ENCODE measurements around the gene C15orf61. TPM values are rescaled to one million over a fixed set of nuclear protein-coding genes. Genes with fewer than 3 reads are reported as not detected.

C15orf61 gene
- total and polyA plus RNA-seq, 5 donors = 5.9 to 11.1 (median 10.2) TPM

DNA sequence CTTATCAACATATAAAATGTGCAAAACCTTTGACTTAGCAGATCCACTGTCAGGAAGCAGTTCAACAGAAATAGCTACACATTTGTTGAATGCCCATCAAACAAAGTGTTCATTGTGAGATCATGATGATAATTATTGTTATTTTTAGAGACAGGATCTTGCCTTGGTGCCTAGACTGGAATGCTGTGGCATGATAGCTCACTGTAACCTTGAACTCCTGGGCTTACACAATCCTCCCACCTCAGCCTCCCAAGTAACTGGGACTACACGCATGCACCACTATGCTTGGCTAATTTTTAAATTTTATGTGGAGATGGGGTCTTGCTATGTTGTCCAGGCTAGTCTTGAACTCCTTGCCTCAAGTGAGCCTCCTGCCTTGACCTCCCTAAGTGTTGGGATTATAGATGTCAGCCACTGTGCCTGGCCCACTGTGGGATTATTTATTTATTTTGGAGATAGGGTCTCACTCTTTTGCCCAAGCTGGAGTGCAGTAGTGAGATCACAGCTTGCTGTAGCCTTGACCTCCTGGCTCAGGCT is 30.3 kb downstream of the C15orf61 start:
- WGBS = 94% methylated on average over 1 of the region's 1 CpG
- H3K4me1 ChIP-seq (ENCODE audit: control insufficient read depth, insufficient read depth, low read length) = peaks cover 3% of the 10 kb centered on the region
- no peak for ATAC-seq
- intact Hi-C loops (cut with DNase I) = no loop called here
- H3K27me3 ChIP-seq (ENCODE audit: control insufficient read depth, insufficient read depth) = no peaks in the 10 kb centered on the region
- H3K27ac ChIP-seq (ENCODE audit: low read length) = no peak overlapping the region
- no peak overlapping the region for H3K4me3 ChIP-seq (ENCODE audit: low read length)
- DNase-seq = no peak
- no peaks in the 10 kb centered on the region for H3K9me3 ChIP-seq (ENCODE audit: control insufficient read depth, low read length)

DNA sequence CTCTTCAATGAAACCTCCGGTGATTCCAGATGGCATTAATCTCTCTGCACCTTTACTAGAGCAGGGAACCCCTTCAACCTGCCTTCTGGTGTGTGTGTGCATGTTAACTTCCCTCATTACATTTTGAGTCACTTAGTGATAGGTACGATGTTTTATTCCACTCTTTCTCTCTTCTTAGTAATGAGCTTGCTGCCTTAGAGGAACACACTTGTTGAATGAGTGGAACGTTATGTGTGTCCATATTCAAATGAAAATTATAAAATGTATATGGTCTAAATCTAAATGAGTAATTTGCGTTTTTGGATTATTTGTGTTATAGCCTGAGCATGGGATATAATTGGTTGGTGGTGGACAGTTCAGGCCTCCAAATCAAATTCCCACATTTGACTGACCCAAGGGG is 33.6 kb downstream of the C15orf61 start:
- H3K9me3 ChIP-seq (ENCODE audit: control insufficient read depth, low read length) = no peaks in the 10 kb centered on the region
- H3K4me3 ChIP-seq (ENCODE audit: low read length) = no peak overlapping the region
- ATAC-seq = no peak
- intact Hi-C loops (cut with DNase I) = no loop called here
- 92% methylated on average over 4 of the region's 4 CpGs for WGBS
- H3K27me3 ChIP-seq (ENCODE audit: control insufficient read depth, insufficient read depth) = no peaks in the 10 kb centered on the region
- no peak for DNase-seq
- no peak overlapping the region for H3K27ac ChIP-seq (ENCODE audit: low read length)
- peaks cover 3% of the 10 kb centered on the region for H3K4me1 ChIP-seq (ENCODE audit: control insufficient read depth, insufficient read depth, low read length)

DNA sequence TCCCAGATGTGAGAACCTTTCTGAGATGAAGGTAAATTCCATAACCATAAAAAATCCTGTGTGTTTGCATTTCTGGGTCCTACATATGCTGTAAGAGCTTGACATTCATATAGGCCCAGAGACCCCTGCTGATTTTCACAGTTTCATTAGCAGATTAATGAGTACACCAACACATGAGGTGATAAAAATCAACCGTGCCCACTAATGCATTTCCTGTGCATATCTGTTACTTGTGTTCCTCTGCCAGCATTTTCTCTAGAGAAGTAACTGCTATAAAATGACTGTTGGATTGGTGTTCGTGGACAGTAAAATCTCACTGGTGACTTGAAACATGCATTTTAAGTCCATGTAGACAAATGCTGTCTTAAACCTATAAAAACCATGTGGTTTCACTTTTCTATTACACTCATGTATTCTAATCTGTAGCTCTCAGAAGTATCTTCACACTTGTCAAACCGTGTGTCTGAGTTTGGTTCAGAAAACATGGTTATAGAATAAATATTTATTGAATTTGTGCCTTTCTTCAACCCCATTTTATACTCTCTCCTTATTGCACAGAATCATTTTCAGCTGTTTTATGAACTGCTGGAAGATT is 36.1 kb downstream of the C15orf61 start:
- 81% methylated on average over 3 of the region's 3 CpGs for WGBS
- intact Hi-C loops (cut with DNase I) = no loop called here

GRCh38 chr15:67558502-67558901 is 37.6 kb downstream of the C15orf61 start:
- no peaks in the 10 kb centered on the region for H3K9me3 ChIP-seq (ENCODE audit: control insufficient read depth, low read length)
- no peak overlapping the region for H3K4me3 ChIP-seq (ENCODE audit: low read length)
- ATAC-seq (no peak), DNase-seq (no peak)
- intact Hi-C loops (cut with DNase I) = no loop called here
- H3K27me3 ChIP-seq (ENCODE audit: control insufficient read depth, insufficient read depth) = no peaks in the 10 kb centered on the region
- H3K4me1 ChIP-seq (ENCODE audit: control insufficient read depth, insufficient read depth, low read length) = peaks cover 2% of the 10 kb centered on the region
- H3K27ac ChIP-seq (ENCODE audit: low read length) = no peak overlapping the region
- 92% methylated on average over 4 of the region's 4 CpGs for WGBS

More for the DNA sequence above, 36.1 kb downstream of the C15orf61 start:
- ATAC-seq (no peak), DNase-seq (no peak)
- Histone ChIP-seq H3K27ac (ENCODE audit: low read length) (no peak overlapping the region), H3K9me3 (ENCODE audit: control insufficient read depth, low read length) (no peaks in the 10 kb centered on the region), H3K27me3 (ENCODE audit: control insufficient read depth, insufficient read depth) (no peaks in the 10 kb centered on the region), H3K4me3 (ENCODE audit: low read length) (no peak overlapping the region), H3K4me1 (ENCODE audit: control insufficient read depth, insufficient read depth, low read length) (peaks cover 2% of the 10 kb centered on the region)

DNA sequence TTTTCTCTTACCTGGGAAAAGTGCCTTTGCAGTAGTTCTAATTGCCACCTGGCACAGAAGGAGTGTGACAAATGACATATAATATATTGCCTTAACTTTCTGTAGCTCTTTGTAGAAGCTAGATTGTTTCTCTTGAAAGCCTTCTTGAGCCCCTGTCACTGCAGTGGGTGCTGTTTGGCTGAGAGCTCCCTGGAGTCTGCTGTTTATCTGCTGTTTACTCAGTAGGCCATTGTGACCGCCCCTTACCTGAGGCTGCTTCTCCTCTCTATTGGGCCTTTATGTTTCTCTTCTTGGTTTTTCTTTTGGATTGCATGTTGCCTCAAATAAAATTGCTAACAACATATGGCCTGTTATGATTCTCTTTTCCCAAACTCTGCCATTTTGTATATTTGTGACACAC is 38.2 kb downstream of the C15orf61 start:
- DNase-seq = no peak
- Histone ChIP-seq H3K27me3 (ENCODE audit: control insufficient read depth, insufficient read depth) (no peaks in the 10 kb centered on the region), H3K4me1 (ENCODE audit: control insufficient read depth, insufficient read depth, low read length) (peaks cover 2% of the 10 kb centered on the region), H3K4me3 (ENCODE audit: low read length) (no peak overlapping the region), H3K9me3 (ENCODE audit: control insufficient read depth, low read length) (no peaks in the 10 kb centered on the region), H3K27ac (ENCODE audit: low read length) (no peak overlapping the region)
- WGBS = 98% methylated on average over 1 of the region's 1 CpG
- ATAC-seq = no peak
- intact Hi-C loops (cut with DNase I) = no loop called here

DNA sequence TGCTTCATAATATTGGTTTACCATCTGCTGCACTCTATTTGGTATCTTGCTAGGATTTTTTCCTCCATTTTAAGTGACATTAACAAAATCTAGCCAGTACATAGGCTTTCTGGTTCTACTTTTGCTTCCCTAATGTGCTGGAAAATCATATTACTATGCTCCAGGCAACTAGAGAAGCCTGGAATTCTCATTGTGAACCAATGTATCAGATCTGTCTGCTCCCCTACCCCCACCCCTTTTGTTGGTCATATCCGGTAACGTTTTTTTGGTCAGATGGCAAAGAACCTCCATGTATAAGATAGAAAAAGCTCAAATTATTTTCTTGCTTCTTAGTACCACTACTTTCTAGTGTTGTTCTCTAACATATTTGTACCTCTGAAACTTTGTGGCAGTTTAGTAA is 38.6 kb downstream of the C15orf61 start:
- intact Hi-C loops (cut with DNase I) = no loop called here
- H3K4me3 ChIP-seq (ENCODE audit: low read length) = no peak overlapping the region
- no peaks in the 10 kb centered on the region for H3K27me3 ChIP-seq (ENCODE audit: control insufficient read depth, insufficient read depth)
- H3K9me3 ChIP-seq (ENCODE audit: control insufficient read depth, low read length) = no peaks in the 10 kb centered on the region
- ATAC-seq (no peak), DNase-seq (no peak)
- H3K27ac ChIP-seq (ENCODE audit: low read length) = no peak overlapping the region
- H3K4me1 ChIP-seq (ENCODE audit: control insufficient read depth, insufficient read depth, low read length) = peaks cover 2% of the 10 kb centered on the region
- WGBS = over 99% methylated on average over 2 of the region's 2 CpGs

- no peak for ATAC-seq
- 91% methylated on average over 1 of the region's 1 CpG for WGBS
- intact Hi-C loops (cut with DNase I) = no loop called here
- Histone ChIP-seq H3K27ac (ENCODE audit: low read length) (no peak overlapping the region), H3K4me3 (ENCODE audit: low read length) (no peak overlapping the region), H3K9me3 (ENCODE audit: control insufficient read depth, low read length) (no peaks in the 10 kb centered on the region), H3K27me3 (ENCODE audit: control insufficient read depth, insufficient read depth) (no peaks in the 10 kb centered on the region), H3K4me1 (ENCODE audit: control insufficient read depth, insufficient read depth, low read length) (no peaks in the 10 kb centered on the region)
- no peak for DNase-seq
Measured at GRCh38 chr15:67560320-67560719, 39.4 kb downstream of the C15orf61 start.

- Histone ChIP-seq H3K4me3 (ENCODE audit: low read length) (no peak overlapping the region), H3K27ac (ENCODE audit: low read length) (no peak overlapping the region), H3K4me1 (ENCODE audit: control insufficient read depth, insufficient read depth, low read length) (no peaks in the 10 kb centered on the region), H3K27me3 (ENCODE audit: control insufficient read depth, insufficient read depth) (no peaks in the 10 kb centered on the region), H3K9me3 (ENCODE audit: control insufficient read depth, low read length) (no peaks in the 10 kb centered on the region)
- no peak for DNase-seq
- intact Hi-C loops (cut with DNase I) = no loop called here
- 96% methylated on average over 5 of the region's 5 CpGs for WGBS
- no peak for ATAC-seq
Measured at GRCh38 chr15:67563092-67563491, 42.2 kb downstream of the C15orf61 start.

DNA sequence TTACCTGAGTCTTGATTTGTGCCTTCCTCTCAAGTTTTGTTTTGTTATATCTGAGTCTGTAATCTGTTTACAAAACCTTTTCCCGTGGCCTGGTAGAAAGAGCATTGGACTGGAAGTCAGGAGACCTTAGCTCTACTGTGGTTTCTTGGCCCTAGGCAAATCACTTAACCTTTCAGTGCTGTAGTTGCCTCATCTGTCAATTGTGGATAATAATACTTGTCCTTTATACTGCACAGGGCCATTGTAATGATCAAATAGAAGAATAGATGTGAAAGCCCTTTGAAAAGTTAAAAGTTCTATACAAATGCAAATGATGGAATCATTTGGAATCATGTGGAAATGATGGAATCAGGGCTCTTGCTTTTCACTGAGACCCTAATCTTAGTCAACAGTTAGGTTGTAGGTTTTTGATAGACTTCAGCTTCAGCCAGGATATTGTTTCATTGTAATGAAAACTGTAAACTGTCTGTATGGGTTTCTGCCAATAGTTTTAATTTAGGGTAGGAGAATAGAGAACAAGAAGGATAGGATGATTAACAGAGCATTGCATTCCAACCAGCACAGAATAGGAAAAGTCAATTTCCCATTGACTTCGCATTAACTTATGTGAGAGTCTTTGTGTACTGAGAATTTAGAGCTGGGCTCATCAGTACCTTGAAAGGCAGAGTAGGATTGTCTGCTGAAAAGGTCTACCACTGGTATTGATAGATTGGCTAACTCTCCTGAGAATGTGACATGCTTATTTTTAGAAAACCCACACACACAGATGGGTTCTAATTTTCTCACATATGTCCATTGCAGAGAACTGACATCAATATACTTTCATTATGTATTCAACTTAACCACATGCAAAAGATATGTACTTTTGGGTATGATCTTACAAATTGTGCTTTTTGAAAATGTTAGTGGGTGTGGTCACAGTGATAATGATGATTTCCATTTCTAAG is 43.4 kb downstream of the C15orf61 start:
- 90% methylated on average over 2 of the region's 2 CpGs for WGBS

GRCh38 chr15:67564968-67565345 is 44.0 kb downstream of the C15orf61 start:
- H3K4me1 ChIP-seq (ENCODE audit: control insufficient read depth, insufficient read depth, low read length) = no peaks in the 10 kb centered on the region
- intact Hi-C loops (cut with DNase I) = no loop called here
- H3K4me3 ChIP-seq (ENCODE audit: low read length) = no peak overlapping the region
- no peaks in the 10 kb centered on the region for H3K9me3 ChIP-seq (ENCODE audit: control insufficient read depth, low read length)
- no peak overlapping the region for H3K27ac ChIP-seq (ENCODE audit: low read length)
- DNase-seq (no peak), ATAC-seq (no peak)
- no peaks in the 10 kb centered on the region for H3K27me3 ChIP-seq (ENCODE audit: control insufficient read depth, insufficient read depth)
- 88% methylated on average over 3 of the region's 3 CpGs for WGBS

More for the DNA sequence above, 43.4 kb downstream of the C15orf61 start:
- Histone ChIP-seq H3K27ac (ENCODE audit: low read length) (no peak overlapping the region), H3K9me3 (ENCODE audit: control insufficient read depth, low read length) (no peaks in the 10 kb centered on the region), H3K4me3 (ENCODE audit: low read length) (no peak overlapping the region), H3K4me1 (ENCODE audit: control insufficient read depth, insufficient read depth, low read length) (no peaks in the 10 kb centered on the region), H3K27me3 (ENCODE audit: control insufficient read depth, insufficient read depth) (no peaks in the 10 kb centered on the region)
- DNase-seq (no peak), ATAC-seq (no peak)
- intact Hi-C loops (cut with DNase I) = no loop called here

DNA sequence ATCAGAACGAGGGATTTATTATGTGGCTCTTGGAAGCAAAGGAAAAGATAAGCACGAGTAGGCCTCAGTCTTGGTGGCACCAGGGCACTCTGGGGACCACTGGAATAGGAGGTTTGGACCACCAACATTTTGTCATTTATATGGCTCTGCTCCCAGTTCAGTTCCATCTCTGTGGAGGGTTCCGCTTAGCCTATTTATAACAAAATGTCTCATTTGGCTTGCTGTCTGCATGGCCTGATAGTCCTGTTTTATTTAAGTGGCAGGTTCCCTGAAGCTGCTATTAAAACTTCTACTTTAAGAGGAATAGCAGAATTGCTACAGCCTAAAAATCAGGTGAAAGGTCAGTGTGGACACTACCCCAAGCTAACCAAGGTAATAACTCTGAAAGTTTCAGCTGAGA is 48.7 kb downstream of the C15orf61 start:
- H3K27me3 ChIP-seq (ENCODE audit: control insufficient read depth, insufficient read depth) = no peaks in the 10 kb centered on the region
- H3K27ac ChIP-seq (ENCODE audit: low read length) = peak overlapping the region; percentile 45
- DNase-seq (no peak), ATAC-seq (no peak)
- H3K4me3 ChIP-seq (ENCODE audit: low read length) = no peak overlapping the region
- no peaks in the 10 kb centered on the region for H3K9me3 ChIP-seq (ENCODE audit: control insufficient read depth, low read length)
- 58% methylated on average over 3 of the region's 3 CpGs for WGBS
- intact Hi-C loops (cut with DNase I) = no loop called here
- no peaks in the 10 kb centered on the region for H3K4me1 ChIP-seq (ENCODE audit: control insufficient read depth, insufficient read depth, low read length)

All from right cardiac atrium (tissue), 5 donors.